ENCODE measurements around the gene PHLPP1. TPM values are rescaled to one million over a fixed set of nuclear protein-coding genes. Genes with fewer than 3 reads are reported as not detected.
A peak's percentile ranks its signal among the peaks of the same experiment; 100 is the strongest.

PHLPP1 gene
- total and polyA plus RNA-seq, 2 of the 13 experiments (the other 11 are each of a cell fraction or from before 2014, with no cell fraction given): 9.8 to 18.5 TPM

- TF ChIP-seq SMC3 (IDR thresholded peaks at IDR 0.05; ENCODE audit: low read length) (peak; percentile 29; the same call in 1 of the 2 replicates), MED8 (CRISPR knock-in tag; IDR thresholded peaks at IDR 0.05; ENCODE audit: insufficient replicate concordance) (no peak), STAG1 (CRISPR knock-in tag; IDR thresholded peaks at IDR 0.05) (peak; percentile 94), ZNF598 (CRISPR knock-in tag; IDR thresholded peaks at IDR 0.05; ENCODE audit: borderline replicate concordance) (0 out of 2 replicates have a peak, but pooled peaks have one; percentile 27)
Observed at GRCh38 chr18:62982600-62983251, 267.4 kb downstream of the PHLPP1 start (continued).

GRCh38 chr18:62984656-62985315 is 269.4 kb downstream of the PHLPP1 start:
- no peaks in the 10 kb centered on the region for H4K20me1 ChIP-seq (ENCODE audit: insufficient read depth, low read length)
- FAIRE-seq (no peak), ATAC-seq (no peak), DNase-seq (ENCODE audit: low spot score) (no peak)
- CTCF ChIA-PET (ENCODE audit: low intra/inter-chr PET ratio, low total read pairs): no interaction called here
- peaks cover 0 to 8% of the 10 kb centered on the region in 2 experiments; a peak in 2 of 5 replicates for H3K27me3 ChIP-seq (ENCODE audit: control insufficient read depth in 1 of 2, insufficient read depth in 2 of 2, low read length in 2 of 2)
- whole genome bisulfite sequencing (ENCODE audit: low lambda C conversion rate): 82% methylated on average over 9 of the region's 11 CpGs
- POLR2A ChIA-PET: no interaction called here
- H3K4me2 ChIP-seq (ENCODE audit: low read depth, low read length): no peak overlapping the region
- no peak overlapping the region for H3K27ac ChIP-seq (ENCODE audit: extremely low read length, insufficient read depth, low read length)
- H3K36me3 ChIP-seq (replicated peaks in 1 of 2; ENCODE audit: control insufficient read depth in 1 of 2, insufficient read depth in 2 of 2, low read length in 2 of 2): peaks cover 4 to 9% of the 10 kb centered on the region in 2 experiments; a peak in 3 of 5 replicates
- no peak overlapping the region for H3K4me3 ChIP-seq (replicated peaks in 1 of 3; ENCODE audit: insufficient read depth in 1 of 3, low read depth in 2 of 3, low read length in 3 of 3)
- no peak overlapping the region for H2AFZ ChIP-seq (ENCODE audit: low read length)
- H3K9ac ChIP-seq (ENCODE audit: insufficient read depth, low read depth, low read length): no peak overlapping the region
- H3K9me3 ChIP-seq (ENCODE audit: low read length): no peaks in the 10 kb centered on the region
- H3K79me2 ChIP-seq (ENCODE audit: insufficient read depth, low read length): no peaks in the 10 kb centered on the region
- no TSS peak for BruUV-seq (replicated peaks)
- in situ Hi-C loops (cut with HindIII; ENCODE audit: extremely low pct_ligation_motif_present, low pct_unique_long_range_greater_than_20kb) (loop anchor here (10.0 to 25.0 kb wide), 2 partner anchors 270 to 372 kb away; partner anchors contain the start of gene PHLPP1), intact Hi-C loops (cut with micrococcal nuclease; ENCODE audit: unreplicated experiment) (no loop called here)
- peaks cover 19% of the 10 kb centered on the region for H3K4me1 ChIP-seq (ENCODE audit: insufficient read depth, low read length)
- no peak for TF ChIP-seq RORA (CRISPR knock-in tag; IDR thresholded peaks at IDR 0.05)
- TF ChIP-seq ZEB1 (IDR thresholded peaks at IDR 0.05; ENCODE audit: insufficient replicate concordance, low read depth): no peak
- no peak for TF ChIP-seq ZNF225 (CRISPR knock-in tag; IDR thresholded peaks at IDR 0.05)
- no peak for TF ChIP-seq SETDB1 (CRISPR knock-in tag; IDR thresholded peaks at IDR 0.05; ENCODE audit: borderline replicate concordance)
- TF ChIP-seq RBM39 (IDR thresholded peaks at IDR 0.05; ENCODE audit: low read depth, low read length, poor library complexity, severe bottlenecking): no peak
- TF ChIP-seq TBX3 (IDR thresholded peaks at IDR 0.05; ENCODE audit: borderline replicate concordance): no peak
- no peak for TF ChIP-seq HNRNPUL1 (IDR thresholded peaks at IDR 0.05; ENCODE audit: low read depth, low read length)
- TF ChIP-seq ZNF569 (CRISPR knock-in tag; IDR thresholded peaks at IDR 0.05; ENCODE audit: borderline replicate concordance): no peak
- TF ChIP-seq MBNL3 (CRISPR knock-in tag; conservative IDR thresholded peaks at IDR 0.05): no peak
- TF ChIP-seq YEATS2 (CRISPR knock-in tag; IDR thresholded peaks at IDR 0.05; ENCODE audit: borderline replicate concordance): no peak
- TF ChIP-seq FOSL1 (CRISPR knock-in tag; IDR thresholded peaks at IDR 0.05; ENCODE audit: borderline replicate concordance): no peak
- no peak for TF ChIP-seq ELK4 (CRISPR knock-in tag; IDR thresholded peaks at IDR 0.05; ENCODE audit: borderline replicate concordance)
- TF ChIP-seq CCDC6 (CRISPR knock-in tag; IDR thresholded peaks at IDR 0.05): no peak
- TF ChIP-seq EED (CRISPR knock-in tag; IDR thresholded peaks at IDR 0.05): no peak
- no peak for TF ChIP-seq SRSF9 (IDR thresholded peaks at IDR 0.05; ENCODE audit: borderline replicate concordance, insufficient read depth, low read depth, low read length, poor library complexity, severe bottlenecking)
- no peak for TF ChIP-seq POLR2G (IDR thresholded peaks at IDR 0.05; ENCODE audit: low read depth, low read length)
